ENCODE data around the gene PHAF1. TPM values are rescaled to one million over a fixed set of nuclear protein-coding genes. Genes with fewer than 3 reads are reported as not detected.
A peak's percentile ranks its signal among the peaks of the same experiment; 100 is the strongest.

Gene PHAF1
- 10.8 TPM for total RNA-seq
- long read RNA-seq, partial matches to known transcripts: 1 of 11 reads
- long read RNA-seq, other reads (novel, unspliced or antisense): 6 of 11 reads

- intact Hi-C loops (cut with DNase I): loop anchor here (5.0 kb wide), 2 partner anchors 48 to 82 kb away; partner anchors contain the start of genes CBFB, FBXL8 and TRADD
- ATAC-seq: peak; percentile 98
- DNase-seq (ENCODE audit: missing footprints): peak; percentile 96
These were observed at the start of gene PHAF1 for GRCh38 chr16:67109407-67110135. PHAF1 (plus strand) TSS chr16:67109941; CDS start chr16:67110176, 235 bp downstream.

- DNase-seq (ENCODE audit: missing footprints): no peak
- intact Hi-C loops (cut with DNase I): no loop called here
- ATAC-seq: no peak
These were observed 46.7 kb upstream of the PHAF1 start for GRCh38 chr16:67063008-67063407.

- ATAC-seq (no peak), DNase-seq (ENCODE audit: missing footprints) (no peak)
- intact Hi-C loops (cut with DNase I): no loop called here
These were observed 41.5 kb upstream of the PHAF1 start for GRCh38 chr16:67068212-67068753.

GRCh38 chr16:67071476-67072048 lies 38.2 kb upstream of the PHAF1 start:
- intact Hi-C loops (cut with DNase I): no loop called here
- ATAC-seq (no peak), DNase-seq (ENCODE audit: missing footprints) (no peak)

- no peak for ATAC-seq
- intact Hi-C loops (cut with DNase I): no loop called here
- no peak for DNase-seq (ENCODE audit: missing footprints)
These were observed 34.4 kb upstream of the PHAF1 start for GRCh38 chr16:67075331-67075730.

GRCh38 chr16:67077871-67078270 lies 31.9 kb upstream of the PHAF1 start:
- intact Hi-C loops (cut with DNase I): no loop called here
- DNase-seq (ENCODE audit: missing footprints): no peak
- no peak for ATAC-seq

- intact Hi-C loops (cut with DNase I): no loop called here
- ATAC-seq (no peak), DNase-seq (ENCODE audit: missing footprints) (no peak)
These were observed 27.6 kb upstream of the PHAF1 start for GRCh38 chr16:67082100-67082499.

GRCh38 chr16:67082891-67083290 lies 26.9 kb upstream of the PHAF1 start:
- DNase-seq (ENCODE audit: missing footprints) (no peak), ATAC-seq (no peak)
- intact Hi-C loops (cut with DNase I): no loop called here

- intact Hi-C loops (cut with DNase I): no loop called here
- ATAC-seq (no peak), DNase-seq (ENCODE audit: missing footprints) (no peak)
These were observed 25.3 kb upstream of the PHAF1 start for GRCh38 chr16:67084345-67085028.

GRCh38 chr16:67086822-67087221 lies 22.9 kb upstream of the PHAF1 start:
- DNase-seq (ENCODE audit: missing footprints) (no peak), ATAC-seq (peak; percentile 65)
- intact Hi-C loops (cut with DNase I): no loop called here

GRCh38 chr16:67087291-67087690 lies 22.4 kb upstream of the PHAF1 start:
- DNase-seq (ENCODE audit: missing footprints) (no peak), ATAC-seq (no peak)
- intact Hi-C loops (cut with DNase I): no loop called here

GRCh38 chr16:67087803-67088202 lies 21.9 kb upstream of the PHAF1 start:
- no peak for ATAC-seq
- no peak for DNase-seq (ENCODE audit: missing footprints)
- intact Hi-C loops (cut with DNase I): no loop called here

- DNase-seq (ENCODE audit: missing footprints) (no peak), ATAC-seq (no peak)
- intact Hi-C loops (cut with DNase I): no loop called here
These were observed 21.2 kb upstream of the PHAF1 start for GRCh38 chr16:67088551-67088950.

- ATAC-seq (no peak), DNase-seq (ENCODE audit: missing footprints) (no peak)
- intact Hi-C loops (cut with DNase I): no loop called here
These were observed 20.6 kb upstream of the PHAF1 start for GRCh38 chr16:67089101-67089500.

- DNase-seq (ENCODE audit: missing footprints) (no peak), ATAC-seq (no peak)
- intact Hi-C loops (cut with DNase I): no loop called here
These were observed 17.7 kb upstream of the PHAF1 start for GRCh38 chr16:67091906-67092566.

GRCh38 chr16:67093098-67093726 lies 16.5 kb upstream of the PHAF1 start:
- ATAC-seq: no peak
- intact Hi-C loops (cut with DNase I): no loop called here
- DNase-seq (ENCODE audit: missing footprints): no peak

- ATAC-seq (no peak), DNase-seq (ENCODE audit: missing footprints) (no peak)
- intact Hi-C loops (cut with DNase I): no loop called here
These were observed 11.1 kb upstream of the PHAF1 start for GRCh38 chr16:67098599-67098998.

- intact Hi-C loops (cut with DNase I): loop anchor here (5.0 kb wide), 1 partner anchor 123 kb away; no protein-coding TSS in a partner anchor
- ATAC-seq: no peak
- no peak for DNase-seq (ENCODE audit: missing footprints)
These were observed 9.0 kb upstream of the PHAF1 start for GRCh38 chr16:67100569-67101310.

Measured in Right ventricle myocardium inferior (tissue), 1 donor.